OCI-LY1 (cell line): ENCODE data around the gene MAP4K4.

Experiments used
- EZH2 ChIP-seq: fragments of 200-600 bp; sonication (generic), shearing (Covaris generic); IDR thresholded peaks from 2 replicates; pipeline ENCODE4 v1.8.0; 2017; ENCODE audit warnings: borderline replicate concordance, mixed run types, mild to moderate bottlenecking, antibody characterized with exemption, low read length, moderate library complexity, mixed read lengths
- TF ChIP-seq, protein P1 (sequence below): fragments of 200-600 bp; sonication (generic), shearing (Covaris generic); IDR thresholded peaks from 2 replicates; pipeline ENCODE4 v1.5.1; 2017; ENCODE audit warnings: mild to moderate bottlenecking, antibody characterized with exemption, low read length, moderate library complexity, mixed read lengths

DNA sequence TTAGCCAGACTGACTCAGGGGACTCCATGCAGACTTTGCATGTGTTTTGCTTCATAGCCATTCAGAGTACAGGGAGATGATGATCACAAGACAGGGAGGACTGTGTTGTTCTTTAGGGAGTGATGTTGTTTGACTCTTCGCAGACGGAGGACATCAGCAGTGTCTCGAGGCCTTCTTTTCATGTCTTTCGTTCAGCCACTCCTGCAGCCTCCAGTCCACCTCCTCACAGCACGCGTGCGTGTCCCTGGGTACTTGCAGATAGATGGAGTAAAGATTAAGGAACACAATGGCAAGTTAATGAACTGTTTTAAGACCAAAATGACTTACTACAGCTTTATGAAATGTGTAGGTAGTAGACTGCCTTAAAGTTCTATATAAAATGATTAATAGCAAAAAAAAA is 114.7 kb downstream of the MAP4K4 start:
- TF ChIP-seq, protein P1, sequence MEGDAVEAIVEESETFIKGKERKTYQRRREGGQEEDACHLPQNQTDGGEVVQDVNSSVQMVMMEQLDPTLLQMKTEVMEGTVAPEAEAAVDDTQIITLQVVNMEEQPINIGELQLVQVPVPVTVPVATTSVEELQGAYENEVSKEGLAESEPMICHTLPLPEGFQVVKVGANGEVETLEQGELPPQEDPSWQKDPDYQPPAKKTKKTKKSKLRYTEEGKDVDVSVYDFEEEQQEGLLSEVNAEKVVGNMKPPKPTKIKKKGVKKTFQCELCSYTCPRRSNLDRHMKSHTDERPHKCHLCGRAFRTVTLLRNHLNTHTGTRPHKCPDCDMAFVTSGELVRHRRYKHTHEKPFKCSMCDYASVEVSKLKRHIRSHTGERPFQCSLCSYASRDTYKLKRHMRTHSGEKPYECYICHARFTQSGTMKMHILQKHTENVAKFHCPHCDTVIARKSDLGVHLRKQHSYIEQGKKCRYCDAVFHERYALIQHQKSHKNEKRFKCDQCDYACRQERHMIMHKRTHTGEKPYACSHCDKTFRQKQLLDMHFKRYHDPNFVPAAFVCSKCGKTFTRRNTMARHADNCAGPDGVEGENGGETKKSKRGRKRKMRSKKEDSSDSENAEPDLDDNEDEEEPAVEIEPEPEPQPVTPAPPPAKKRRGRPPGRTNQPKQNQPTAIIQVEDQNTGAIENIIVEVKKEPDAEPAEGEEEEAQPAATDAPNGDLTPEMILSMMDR, result no peak
- TF ChIP-seq EZH2, result no peak
